Smooth muscle cell (in vitro differentiated cells): ENCODE data around the gene NUP98. TPM values are rescaled to one million over a fixed set of nuclear protein-coding genes. Genes with fewer than 3 reads are reported as not detected.

Source experiments
- DNase-seq: peaks from one replicate; lab custom pipeline; 2025; ENCODE audit not compliant: unreplicated experiment; lab: John Stamatoyannopoulos, UW
- H2AFZ ChIP-seq: fragments of 200-600 bp; sonication (generic); 2 replicates; pipeline ENCODE4 v1.6.0; 2016; ENCODE audit warnings: antibody characterized with exemption, low read depth, mild to moderate bottlenecking
- H3F3A ChIP-seq: fragments of 200-600 bp; sonication (generic); 2 replicates; pipeline ENCODE4 v1.6.0; 2017; ENCODE audit warnings: antibody characterized with exemption, low read depth
- H3K27ac ChIP-seq: fragments of 200-600 bp; sonication (generic); 2 replicates; pipeline ENCODE4 v1.5.1; 2016; ENCODE audit warnings: low read depth, mild to moderate bottlenecking
- H3K27me3 ChIP-seq: fragments of 200-600 bp; sonication (generic); 2 replicates; pipeline ENCODE4 v1.6.1; 2016; ENCODE audit warnings: low read depth, mild to moderate bottlenecking
- H3K36me3 ChIP-seq: fragments of 200-600 bp; sonication (generic); 2 replicates; pipeline ENCODE4 v1.5.1; 2016; ENCODE audit warnings: low read depth
- H3K4me1 ChIP-seq: fragments of 200-600 bp; sonication (generic); 2 replicates; pipeline ENCODE4 v1.5.1; 2016; ENCODE audit warnings: low read depth
- H3K4me2 ChIP-seq: fragments of 200-600 bp; sonication (generic); 2 replicates; pipeline ENCODE4 v1.6.0; 2016; ENCODE audit warnings: mild to moderate bottlenecking
- H3K4me3 ChIP-seq: fragments of 200-600 bp; sonication (generic); 2 replicates; pipeline ENCODE4 v1.5.1; 2016; ENCODE audit warnings: mild to moderate bottlenecking
- H3K79me2 ChIP-seq: fragments of 200-600 bp; sonication (generic); 2 replicates; pipeline ENCODE4 v1.6.0; 2016; ENCODE audit warnings: low read depth, mild to moderate bottlenecking
- H3K9ac ChIP-seq: fragments of 200-600 bp; sonication (generic); 2 replicates; pipeline ENCODE4 v1.6.0; 2016; ENCODE audit warnings: low read depth
- H3K9me3 ChIP-seq: fragments of 200-600 bp; sonication (generic); replicated peaks from 2 replicates; pipeline ENCODE4 v1.5.1; 2016; ENCODE audit warnings: low read depth
- H4K20me1 ChIP-seq: fragments of 200-600 bp; sonication (generic); 2 replicates; pipeline ENCODE4 v1.6.0; 2016; ENCODE audit warnings: low read depth
- WGBS: methylation state at CpG from one replicate; pipeline ENCODE4 v1.1.7; 2016; ENCODE audit warnings: low lambda C conversion rate; 5-methylcytosine and 5-hydroxymethylcytosine counted together
- polyA plus RNA-seq: library from polyadenylated mRNA; unstranded; fragments of >200 nt; fragmentation: Nextera tagmentation; extraction: Ambion mirVana; gene quantifications from 2 replicates; pipeline ENCODE4 v1.2.1, GENCODE V29; 2016
- total RNA-seq: library from RNA; depleted of rRNA; stranded (reverse); fragments of >200 nt; gene quantifications from 2 replicates; pipeline ENCODE4 v1.2.3, GENCODE V29; 2014
- TF ChIP-seq, protein P1 (sequence below): fragments of 200-600 bp; sonication (generic); IDR thresholded peaks from 2 replicates; pipeline ENCODE4 v1.5.1; 2017; ENCODE audit warnings: borderline replicate concordance, mild to moderate bottlenecking, antibody characterized with exemption; ENCODE audit not compliant: insufficient read depth, poor library complexity, severe bottlenecking

The NUP98 gene
- total and polyA plus RNA-seq, 2 experiments from 2014 or later = 19.6 to 84.0 TPM

DNA sequence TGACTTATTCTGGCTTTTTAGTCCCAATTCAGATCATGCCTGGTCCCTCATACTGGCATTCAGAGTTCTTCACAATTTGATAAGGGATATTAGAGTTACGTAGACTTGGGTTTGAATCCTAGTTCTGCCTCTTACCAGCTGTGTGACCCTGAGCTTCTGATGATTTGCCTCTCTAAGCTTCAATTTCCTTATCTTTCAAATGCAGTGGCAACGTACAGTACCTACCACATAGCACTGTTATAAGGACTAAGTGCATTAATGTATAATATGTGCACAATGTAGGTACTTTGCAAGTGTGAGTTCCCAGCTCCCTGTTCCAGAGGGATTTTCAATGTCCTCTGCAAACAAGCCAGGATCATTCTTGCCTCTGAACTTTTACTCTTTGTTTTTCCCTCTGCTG is 36.1 kb upstream of the NUP98 start:
- no peaks in the 10 kb centered on the region for H3K9me3 ChIP-seq
- WGBS = 93% methylated on average over 2 of the region's 2 CpGs
- TF ChIP-seq, protein P1, sequence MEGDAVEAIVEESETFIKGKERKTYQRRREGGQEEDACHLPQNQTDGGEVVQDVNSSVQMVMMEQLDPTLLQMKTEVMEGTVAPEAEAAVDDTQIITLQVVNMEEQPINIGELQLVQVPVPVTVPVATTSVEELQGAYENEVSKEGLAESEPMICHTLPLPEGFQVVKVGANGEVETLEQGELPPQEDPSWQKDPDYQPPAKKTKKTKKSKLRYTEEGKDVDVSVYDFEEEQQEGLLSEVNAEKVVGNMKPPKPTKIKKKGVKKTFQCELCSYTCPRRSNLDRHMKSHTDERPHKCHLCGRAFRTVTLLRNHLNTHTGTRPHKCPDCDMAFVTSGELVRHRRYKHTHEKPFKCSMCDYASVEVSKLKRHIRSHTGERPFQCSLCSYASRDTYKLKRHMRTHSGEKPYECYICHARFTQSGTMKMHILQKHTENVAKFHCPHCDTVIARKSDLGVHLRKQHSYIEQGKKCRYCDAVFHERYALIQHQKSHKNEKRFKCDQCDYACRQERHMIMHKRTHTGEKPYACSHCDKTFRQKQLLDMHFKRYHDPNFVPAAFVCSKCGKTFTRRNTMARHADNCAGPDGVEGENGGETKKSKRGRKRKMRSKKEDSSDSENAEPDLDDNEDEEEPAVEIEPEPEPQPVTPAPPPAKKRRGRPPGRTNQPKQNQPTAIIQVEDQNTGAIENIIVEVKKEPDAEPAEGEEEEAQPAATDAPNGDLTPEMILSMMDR = no peak
- peaks cover 5% of the 10 kb centered on the region for H3F3A ChIP-seq
- peaks cover 7% of the 10 kb centered on the region for H3K4me1 ChIP-seq
- peaks cover 99% of the 10 kb centered on the region for H4K20me1 ChIP-seq
- no peak overlapping the region for H3K4me2 ChIP-seq
- no peak overlapping the region for H2AFZ ChIP-seq
- H3K27me3 ChIP-seq = no peaks in the 10 kb centered on the region
- H3K9ac ChIP-seq = no peak overlapping the region
- H3K4me3 ChIP-seq = no peak overlapping the region
- DNase-seq = no peak
- H3K27ac ChIP-seq = no peak overlapping the region
- H3K36me3 ChIP-seq = no peaks in the 10 kb centered on the region
- peaks cover 83% of the 10 kb centered on the region for H3K79me2 ChIP-seq

DNA sequence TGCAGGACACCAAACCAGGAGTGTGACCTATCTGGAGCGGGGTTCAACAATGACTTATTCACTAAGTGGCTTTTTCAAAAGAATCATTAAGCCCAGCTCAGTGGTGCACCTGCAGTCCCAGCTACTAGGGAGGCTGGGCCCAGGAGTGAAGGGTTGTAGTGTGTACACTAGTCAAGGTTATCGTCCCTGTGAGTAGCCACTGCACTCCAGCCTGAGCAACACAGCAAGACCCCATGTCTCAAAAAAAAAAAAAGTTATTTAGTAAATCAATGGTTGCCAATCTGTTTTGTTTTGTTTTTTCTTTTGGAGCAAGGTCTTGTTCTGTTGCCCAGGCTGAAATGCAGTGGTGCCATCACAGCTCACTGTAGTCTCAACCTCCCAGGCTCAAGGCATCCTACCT is 35.5 kb upstream of the NUP98 start:
- no peak overlapping the region for H3K27ac ChIP-seq
- H3K9me3 ChIP-seq = no peaks in the 10 kb centered on the region
- peaks cover 99% of the 10 kb centered on the region for H4K20me1 ChIP-seq
- peaks cover 76% of the 10 kb centered on the region for H3K79me2 ChIP-seq
- H3K4me2 ChIP-seq = no peak overlapping the region
- TF ChIP-seq, protein P1 = no peak
- H3K4me3 ChIP-seq = no peak overlapping the region
- WGBS = 93% methylated on average over 2 of the region's 2 CpGs
- no peak overlapping the region for H3K9ac ChIP-seq
- peaks cover 5% of the 10 kb centered on the region for H3F3A ChIP-seq
- no peak overlapping the region for H2AFZ ChIP-seq
- no peaks in the 10 kb centered on the region for H3K27me3 ChIP-seq
- H3K36me3 ChIP-seq = no peaks in the 10 kb centered on the region
- no peak for DNase-seq
- peaks cover 6% of the 10 kb centered on the region for H3K4me1 ChIP-seq

DNA sequence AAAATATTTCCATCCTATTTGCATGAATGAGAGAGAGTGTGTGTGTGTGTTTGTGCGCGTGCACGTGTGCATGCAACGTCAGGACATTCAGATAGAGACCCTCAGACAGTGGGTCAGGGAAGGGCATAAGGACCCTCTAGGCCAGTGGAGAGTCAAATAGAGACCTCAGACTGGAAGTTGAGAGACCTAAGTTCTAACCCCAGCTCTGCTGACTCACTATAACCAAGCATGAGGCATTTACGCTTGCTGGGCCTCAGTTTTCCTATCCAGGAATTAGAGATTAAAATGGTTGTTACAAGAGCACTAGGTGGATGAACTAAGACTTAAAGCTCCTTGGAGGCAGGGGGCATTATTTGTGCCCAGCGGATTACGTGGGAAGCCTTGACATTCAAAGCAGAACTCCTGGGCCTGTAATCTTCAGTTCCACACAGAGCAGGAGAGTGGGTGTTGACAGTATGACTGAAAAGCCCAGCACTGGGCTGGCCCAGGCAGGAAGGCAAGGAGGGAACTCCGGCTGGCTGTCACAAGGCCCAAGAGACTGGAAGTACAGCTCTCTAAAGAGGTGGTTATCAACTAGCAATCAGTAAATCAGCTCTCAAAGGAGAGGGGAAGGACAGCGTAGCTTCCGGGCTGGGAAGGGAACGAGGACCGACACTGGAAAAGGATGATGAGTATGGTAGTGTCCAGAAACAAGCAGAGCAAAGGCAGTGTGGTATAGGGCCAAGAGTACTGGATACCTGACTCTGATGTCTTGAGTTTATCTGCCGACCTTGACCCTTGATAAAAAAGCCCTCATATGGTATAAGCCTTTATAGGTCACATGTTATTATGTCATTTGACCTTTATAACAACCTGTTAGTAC is 34.3 kb upstream of the NUP98 start:
- DNase-seq = no peak
- no peaks in the 10 kb centered on the region for H3K27me3 ChIP-seq
- H3K4me2 ChIP-seq = no peak overlapping the region
- no peak overlapping the region for H2AFZ ChIP-seq
- H3K36me3 ChIP-seq = no peaks in the 10 kb centered on the region
- no peaks in the 10 kb centered on the region for H3K9me3 ChIP-seq
- peaks cover 90% of the 10 kb centered on the region for H4K20me1 ChIP-seq
- H3K4me3 ChIP-seq = no peak overlapping the region
- peaks cover 5% of the 10 kb centered on the region for H3F3A ChIP-seq
- H3K27ac ChIP-seq = no peak overlapping the region
- 72% methylated on average over 13 of the region's 13 CpGs for WGBS
- TF ChIP-seq, protein P1 = no peak
- no peak overlapping the region for H3K9ac ChIP-seq
- peaks cover 64% of the 10 kb centered on the region for H3K79me2 ChIP-seq
- H3K4me1 ChIP-seq = peaks cover 2% of the 10 kb centered on the region
